C4-2B (cell line): ENCODE data around the gene ARHGEF33.

Source experiments
- ZFX ChIP-seq: fragments of 450-650 bp; IDR thresholded peaks from 2 replicates; pipeline ENCODE4 v1.6.1; 2017
- TF ChIP-seq, protein P1 (sequence below): fragments of 450-650 bp; conservative IDR thresholded peaks from 2 replicates; pipeline ENCODE4 v1.5.1; 2017; ENCODE audit warnings: mild to moderate bottlenecking

DNA sequence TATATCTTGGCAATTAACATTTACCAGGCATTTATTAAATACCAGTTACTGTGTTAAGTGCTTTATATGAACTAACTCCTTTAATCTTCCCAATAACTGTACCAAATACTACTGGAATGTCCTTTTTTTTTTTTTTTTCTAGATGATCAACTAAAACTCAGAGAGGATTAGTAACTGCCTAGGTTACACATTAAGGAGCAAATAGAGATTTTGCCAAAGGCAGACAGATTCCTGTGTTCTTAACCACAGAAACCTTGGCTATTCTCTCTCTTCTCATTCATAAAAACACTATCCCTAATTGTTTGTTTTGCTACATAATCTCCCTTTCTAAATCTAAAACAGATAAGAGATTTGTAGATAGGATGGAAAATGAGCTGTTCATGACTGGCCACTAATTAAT is 27.2 kb upstream of the ARHGEF33 start:
- TF ChIP-seq, protein P1, sequence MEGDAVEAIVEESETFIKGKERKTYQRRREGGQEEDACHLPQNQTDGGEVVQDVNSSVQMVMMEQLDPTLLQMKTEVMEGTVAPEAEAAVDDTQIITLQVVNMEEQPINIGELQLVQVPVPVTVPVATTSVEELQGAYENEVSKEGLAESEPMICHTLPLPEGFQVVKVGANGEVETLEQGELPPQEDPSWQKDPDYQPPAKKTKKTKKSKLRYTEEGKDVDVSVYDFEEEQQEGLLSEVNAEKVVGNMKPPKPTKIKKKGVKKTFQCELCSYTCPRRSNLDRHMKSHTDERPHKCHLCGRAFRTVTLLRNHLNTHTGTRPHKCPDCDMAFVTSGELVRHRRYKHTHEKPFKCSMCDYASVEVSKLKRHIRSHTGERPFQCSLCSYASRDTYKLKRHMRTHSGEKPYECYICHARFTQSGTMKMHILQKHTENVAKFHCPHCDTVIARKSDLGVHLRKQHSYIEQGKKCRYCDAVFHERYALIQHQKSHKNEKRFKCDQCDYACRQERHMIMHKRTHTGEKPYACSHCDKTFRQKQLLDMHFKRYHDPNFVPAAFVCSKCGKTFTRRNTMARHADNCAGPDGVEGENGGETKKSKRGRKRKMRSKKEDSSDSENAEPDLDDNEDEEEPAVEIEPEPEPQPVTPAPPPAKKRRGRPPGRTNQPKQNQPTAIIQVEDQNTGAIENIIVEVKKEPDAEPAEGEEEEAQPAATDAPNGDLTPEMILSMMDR: no peak
- no peak for TF ChIP-seq ZFX
